Activated naive CD4-positive, alpha-beta T cell (primary cell): Measurements from ENCODE around the gene DNAJC18.
"Not testable (repeated sequence)": the region's sequence is repeated elsewhere in the genome, so short reads cannot be mapped to it uniquely, and the experiment has no call there.

Source experiments
- DNase-seq, 4 experiments: peaks; one replicate each; lab custom pipeline; 2025; lab: John Stamatoyannopoulos, UW

The DNAJC18 gene

DNA sequence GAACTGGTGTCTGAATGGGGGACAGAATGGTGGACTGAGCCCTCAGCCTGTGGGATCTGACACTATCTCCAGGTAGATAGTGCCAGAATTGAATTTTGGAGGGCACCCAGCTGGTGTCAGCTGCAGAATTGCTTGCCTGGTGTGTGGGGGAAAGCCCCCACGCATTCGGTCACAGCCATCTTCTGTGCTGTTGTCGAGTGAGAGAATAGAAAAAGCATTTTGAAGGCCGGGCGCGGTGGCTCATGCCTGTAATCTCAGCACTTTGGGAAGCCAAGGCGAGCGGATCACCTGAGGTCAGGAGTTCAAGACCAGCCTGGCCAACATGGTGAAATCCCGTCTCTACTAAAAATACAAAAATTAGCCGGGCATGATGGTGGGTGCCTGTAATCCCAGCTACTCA is 52.4 kb downstream of the DNAJC18 start:
- not testable (repeated sequence) for DNase-seq

GRCh38 chr5:139386050-139386438 is 53.3 kb downstream of the DNAJC18 start:
- DNase-seq: no peak

DNA sequence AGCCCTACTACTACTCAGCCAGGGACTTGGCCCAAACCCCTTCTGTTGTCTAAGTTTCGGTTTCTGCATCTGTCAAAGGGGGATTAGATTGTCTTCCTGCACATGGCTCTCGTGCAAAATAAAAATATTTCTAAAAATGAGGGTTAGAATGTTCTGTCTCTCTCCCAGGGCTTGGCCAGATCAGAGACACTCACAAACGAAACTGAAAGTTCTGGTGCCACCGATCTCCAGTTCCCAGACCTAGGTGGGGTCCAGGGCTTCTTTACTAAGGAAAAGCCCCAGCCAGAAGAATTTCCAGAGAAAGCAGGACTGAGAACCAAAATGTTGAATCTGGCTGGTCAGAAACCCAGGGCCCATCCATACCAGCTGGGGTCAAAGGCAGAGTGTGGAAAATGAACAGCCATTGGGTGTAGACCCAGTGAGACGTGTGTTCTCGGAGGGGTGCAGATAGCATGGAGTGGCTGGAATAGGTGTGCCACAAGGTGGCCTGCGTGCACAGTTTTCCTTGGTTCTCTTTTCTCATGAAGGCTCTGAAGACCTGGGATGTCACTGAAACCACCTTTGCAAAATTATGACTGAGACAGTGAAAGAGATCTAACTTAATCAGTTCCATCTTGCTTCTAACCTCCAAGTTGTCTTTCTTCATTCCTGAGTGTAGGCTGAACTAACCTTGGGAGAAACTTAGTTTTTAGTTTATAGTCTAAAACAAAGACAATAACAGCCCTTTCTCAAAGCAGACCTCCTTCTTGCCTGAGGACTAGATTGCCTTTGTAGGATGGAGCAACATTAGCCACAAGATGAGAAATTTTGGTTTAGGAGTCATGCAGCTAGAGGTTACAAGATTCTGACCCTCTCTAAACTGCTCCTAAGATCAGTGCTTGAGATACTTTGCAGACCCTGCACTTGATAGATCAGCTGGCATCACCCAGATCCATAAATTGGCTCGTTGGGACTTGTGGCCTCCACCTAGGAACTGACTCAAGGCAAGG is 54.0 kb downstream of the DNAJC18 start:
- no peak for DNase-seq

GRCh38 chr5:139384591-139385051 is 54.7 kb downstream of the DNAJC18 start:
- no peak for DNase-seq

GRCh38 chr5:139383993-139384590 is 55.2 kb downstream of the DNAJC18 start:
- DNase-seq: no peak

DNA sequence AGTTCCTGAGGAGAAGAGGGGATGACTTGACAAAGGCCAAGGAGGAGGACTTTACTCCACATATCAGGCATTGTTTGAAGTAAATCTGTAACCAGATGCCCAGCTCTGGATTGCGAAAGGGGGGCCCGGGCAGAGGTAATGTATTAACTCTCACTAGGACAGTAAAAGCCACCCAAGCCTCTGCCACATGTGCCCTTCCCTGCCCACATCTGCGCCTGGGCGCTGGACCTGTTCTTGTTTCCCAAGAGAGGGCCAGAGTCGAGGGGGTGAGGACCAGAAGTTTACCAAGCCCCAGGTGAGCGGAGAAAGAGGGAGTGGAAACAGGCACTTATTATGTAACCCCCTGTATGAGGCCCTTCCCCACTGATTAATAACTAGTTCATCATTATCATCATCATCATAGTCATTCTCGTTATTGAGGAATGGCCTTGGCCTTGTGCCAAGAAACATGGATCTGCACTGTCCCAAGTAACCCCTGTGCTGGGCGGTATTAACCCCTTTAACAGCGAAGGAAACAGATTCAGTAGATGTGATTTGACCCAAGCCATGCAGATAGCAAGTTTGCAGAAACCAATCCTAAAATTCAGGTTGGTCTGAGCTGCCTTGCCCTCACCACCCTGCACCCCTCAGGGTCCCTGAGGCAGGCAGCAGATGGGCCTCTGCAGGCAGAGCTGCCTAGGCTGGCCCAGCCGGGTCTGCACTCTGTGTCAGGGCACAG is 55.9 kb downstream of the DNAJC18 start, which contains the start of gene SLC23A1:
TSS of gene SLC23A1 (minus strand) at position 23 of the 718 bp plus-strand sequence. CDS start 44 bp downstream, outside the sequence.
- DNase-seq: no peak

DNA sequence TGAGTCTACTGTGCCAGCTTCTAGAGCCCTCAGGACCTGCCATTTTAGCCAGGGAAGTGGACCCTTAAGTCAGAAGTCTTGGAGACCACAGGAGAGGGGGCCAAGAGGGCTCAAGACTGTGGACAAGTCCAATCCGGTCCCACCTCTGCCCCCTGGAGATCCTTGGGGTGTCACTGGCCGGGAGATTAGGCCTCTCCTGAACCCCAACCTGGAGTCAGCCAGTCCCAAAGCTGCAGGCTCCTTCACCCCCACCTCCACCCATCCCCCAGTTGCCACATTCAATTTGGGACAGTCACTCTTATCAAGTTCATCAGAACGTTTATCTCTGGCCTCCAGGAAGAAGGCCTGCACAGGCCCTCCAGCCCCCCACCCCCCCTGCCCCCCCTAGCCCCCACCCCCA is 56.5 kb downstream of the DNAJC18 start:
- no peak for DNase-seq

DNA sequence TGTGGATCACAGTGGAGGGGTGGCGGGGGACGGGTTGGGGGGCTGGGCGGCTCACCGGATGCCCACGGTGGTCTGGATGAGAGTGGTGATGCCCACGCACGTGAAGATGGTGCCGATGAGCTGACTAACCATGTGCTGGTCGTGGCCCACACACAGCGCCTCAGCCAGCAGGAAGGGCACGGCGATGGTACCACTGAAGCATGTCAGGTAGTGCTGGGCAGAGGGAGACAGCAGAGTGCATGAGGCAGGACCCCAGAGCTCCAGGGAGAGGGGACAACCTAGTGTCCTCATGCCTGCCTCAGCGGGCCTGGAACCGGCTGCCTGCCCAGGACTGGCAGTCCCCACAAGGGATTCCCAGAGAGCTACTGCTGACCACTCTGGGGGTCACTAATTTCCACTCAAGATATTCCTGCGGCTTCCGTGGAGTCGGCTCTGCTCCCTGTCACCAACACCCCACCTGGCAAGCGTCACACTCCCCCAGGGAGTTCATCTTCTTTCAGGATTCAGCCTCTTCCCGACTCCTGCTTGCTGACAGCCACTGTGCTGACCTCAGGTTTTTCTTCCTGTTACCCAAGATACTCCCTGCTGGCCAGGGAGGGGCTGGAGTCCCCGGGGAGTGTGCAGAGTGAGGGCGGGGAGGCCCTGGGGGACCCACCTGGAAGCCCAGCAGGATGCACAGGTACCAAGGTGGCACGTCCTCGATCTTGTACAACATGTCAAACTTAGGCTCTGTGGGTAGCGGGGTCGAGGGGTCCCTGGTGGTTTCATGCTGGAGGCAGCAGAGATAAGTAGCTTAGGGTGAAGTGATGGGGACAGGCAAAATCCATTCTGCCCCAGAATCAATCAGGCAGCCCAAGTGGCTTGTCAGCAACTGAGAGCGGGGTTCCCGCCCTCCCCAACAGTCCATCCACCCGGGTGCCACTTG is 57.2 kb downstream of the DNAJC18 start:
- no peak for DNase-seq

DNA sequence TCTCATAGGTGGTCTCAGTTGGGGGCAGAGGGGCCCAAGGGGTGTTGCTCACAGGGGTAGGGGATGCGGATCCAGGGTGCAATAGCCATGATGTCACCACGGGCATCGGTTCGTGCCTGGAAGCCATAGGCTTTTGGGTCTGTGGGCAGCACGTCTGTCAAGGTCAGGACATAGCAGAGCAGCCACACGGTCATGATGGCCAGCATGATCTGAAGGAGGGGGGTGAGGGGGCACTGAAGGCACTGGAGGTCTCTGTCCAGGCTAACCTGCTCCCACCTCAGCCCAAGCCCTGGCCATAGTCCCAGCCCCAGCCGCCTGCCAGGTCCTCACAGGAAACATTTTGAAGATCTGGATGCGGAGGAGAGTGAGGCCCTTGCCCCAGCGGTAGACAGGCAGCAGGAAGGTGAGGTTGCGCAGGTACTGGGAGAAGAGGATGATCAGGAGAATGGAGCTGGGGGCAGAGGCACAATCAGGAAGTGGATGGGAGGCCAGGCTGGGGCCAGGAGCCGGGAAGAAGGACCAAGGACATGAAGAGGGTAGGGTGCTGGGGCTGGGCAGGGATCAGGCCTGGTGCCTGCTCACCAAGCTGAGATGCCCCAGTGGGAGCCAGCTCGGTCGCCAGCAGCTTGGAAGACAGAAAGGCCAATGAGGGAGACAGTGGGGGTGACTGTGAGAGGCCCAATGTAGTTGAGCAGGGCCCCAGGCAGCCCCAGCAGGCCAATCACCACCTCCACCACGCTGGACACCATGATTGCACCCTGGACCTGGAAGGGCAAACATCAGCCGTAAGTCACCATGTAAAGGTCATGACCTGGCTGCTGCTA is 59.5 kb downstream of the DNAJC18 start:
- DNase-seq: no peak

- DNase-seq: no peak
These were observed 60.4 kb downstream of the DNAJC18 start for GRCh38 chr5:139378941-139379361.

- no peak for DNase-seq
These were observed 61.1 kb downstream of the DNAJC18 start for GRCh38 chr5:139378101-139378825.

DNA sequence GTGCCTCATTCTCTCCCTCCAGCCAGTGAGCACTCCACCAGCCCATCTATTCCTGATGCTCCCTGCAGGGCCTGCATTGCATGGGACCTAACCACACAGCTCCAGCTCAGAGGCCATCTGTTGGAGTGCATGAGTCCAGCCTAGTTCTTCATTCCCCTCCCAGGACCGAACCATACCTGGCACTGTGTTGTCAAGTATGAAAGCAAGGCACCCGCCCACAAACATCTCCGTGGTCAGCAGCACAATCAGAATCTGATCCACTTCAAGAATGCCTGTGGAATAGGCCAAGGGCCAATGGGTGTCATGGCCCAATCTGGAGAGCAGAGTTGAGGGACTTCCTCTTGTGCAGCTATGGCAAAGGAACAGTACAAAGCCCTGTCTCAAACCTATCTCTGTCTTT is 62.1 kb downstream of the DNAJC18 start:
- DNase-seq: no peak

- no peak for DNase-seq
These were observed 63.0 kb downstream of the DNAJC18 start for GRCh38 chr5:139376364-139376763.

DNA sequence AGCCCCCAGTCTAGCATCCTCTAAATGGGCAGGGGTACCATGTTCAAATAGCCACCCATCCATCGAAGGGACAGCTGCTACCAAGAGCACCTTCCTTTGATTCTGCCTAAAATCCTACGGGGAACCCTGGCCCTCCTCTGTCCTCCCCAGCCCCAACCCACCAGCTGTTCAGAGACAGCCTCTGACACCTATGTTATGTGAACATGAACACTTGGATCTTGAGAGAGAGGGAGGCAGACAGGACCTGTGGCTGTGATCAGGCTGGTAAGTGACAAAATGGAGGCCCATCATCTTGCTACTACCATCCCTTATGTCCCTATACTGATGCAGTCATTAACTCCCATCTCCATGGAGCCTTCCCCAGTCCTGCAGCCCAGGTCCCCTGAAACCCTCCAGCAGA is 64.4 kb downstream of the DNAJC18 start:
- DNase-seq: no peak

- DNase-seq: no peak
These were observed 67.6 kb downstream of the DNAJC18 start for GRCh38 chr5:139371482-139372435.

GRCh38 chr5:139369181-139369580 is 70.1 kb downstream of the DNAJC18 start:
- no peak for DNase-seq

DNA sequence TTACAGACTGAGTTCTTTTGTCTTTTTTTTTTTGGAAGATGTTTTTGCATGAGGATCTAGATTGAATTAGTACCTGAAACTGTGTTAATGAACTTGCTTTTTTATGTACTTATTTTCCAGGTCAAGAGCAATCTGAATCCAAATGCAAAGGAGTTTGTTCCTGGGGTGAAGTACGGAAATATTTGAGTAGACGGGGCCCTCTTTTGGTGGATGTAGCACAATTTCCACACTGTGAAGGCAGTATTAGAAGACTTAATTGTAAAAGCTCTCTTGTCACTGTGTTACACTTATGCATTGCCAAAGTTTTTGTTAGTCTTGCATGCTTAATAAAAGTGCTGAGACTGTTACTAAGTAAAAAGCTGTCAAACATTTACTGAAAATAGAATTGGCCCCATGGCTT is 70.7 kb downstream of the DNAJC18 start:
- no peak for DNase-seq

DNA sequence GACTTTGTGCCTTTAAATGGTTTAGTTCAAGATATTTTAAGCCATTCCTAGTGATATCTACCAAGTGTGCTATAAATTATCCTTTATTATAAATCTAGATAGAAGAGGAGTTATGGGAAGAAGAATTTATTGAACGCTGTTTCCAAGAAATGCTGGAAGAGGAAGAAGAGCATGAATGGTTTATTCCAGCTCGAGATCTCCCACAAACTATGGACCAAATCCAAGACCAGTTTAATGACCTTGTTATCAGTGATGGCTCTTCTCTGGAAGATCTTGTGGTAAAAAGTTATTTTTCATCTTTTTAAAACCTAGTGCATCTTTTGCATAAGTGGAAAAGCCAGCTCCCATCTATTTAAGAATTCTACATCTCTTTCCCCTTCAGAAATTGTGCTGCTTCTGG is 74.9 kb downstream of the DNAJC18 start:
- DNase-seq: no peak

GRCh38 chr5:139363937-139364336 is 75.4 kb downstream of the DNAJC18 start:
- DNase-seq: no peak
